Measurements from ENCODE around the gene SLC39A1. TPM values are rescaled to one million over a fixed set of nuclear protein-coding genes. Genes with fewer than 3 reads are reported as not detected.
A peak's percentile ranks its signal among the peaks of the same experiment; 100 is the strongest.

Gene SLC39A1
- total RNA-seq, 2 experiments from 2014 or later: 40.3 to 42.2 TPM

GRCh38 chr1:153970346-153970745 lies 7.0 kb upstream of the SLC39A1 start:
- H3K4me3 Mint-ChIP-seq: no peak overlapping the region
- H3K27me3 Mint-ChIP-seq: no peaks in the 10 kb centered on the region
- no peaks in the 10 kb centered on the region for H3K9me3 Mint-ChIP-seq
- H3K4me1 Mint-ChIP-seq (ENCODE audit: low read depth): peaks cover 37% of the 10 kb centered on the region
- POLR2A ChIA-PET: interaction anchor here (1.0 to 13.9 kb wide), 2 partner anchors 19 to 329 kb away, joined by 3 to 237 read pairs; partner anchors contain the start of genes RAB13 and RPS27
- ATAC-seq (no peak), DNase-seq (no peak)
- intact Hi-C loops (cut with micrococcal nuclease): no loop called here
- no peak overlapping the region for H3K27ac Mint-ChIP-seq
- H3K36me3 Mint-ChIP-seq (ENCODE audit: low read depth): peaks cover 37% of the 10 kb centered on the region
- TF ChIP-seq CTCF (IDR thresholded peaks at IDR 0.05): no peak
- CTCF ChIA-PET: interaction anchor here (0.6 kb wide), 1 partner anchor 294 kb away, joined by 3 read pairs; no protein-coding TSS in a partner anchor

DNA sequence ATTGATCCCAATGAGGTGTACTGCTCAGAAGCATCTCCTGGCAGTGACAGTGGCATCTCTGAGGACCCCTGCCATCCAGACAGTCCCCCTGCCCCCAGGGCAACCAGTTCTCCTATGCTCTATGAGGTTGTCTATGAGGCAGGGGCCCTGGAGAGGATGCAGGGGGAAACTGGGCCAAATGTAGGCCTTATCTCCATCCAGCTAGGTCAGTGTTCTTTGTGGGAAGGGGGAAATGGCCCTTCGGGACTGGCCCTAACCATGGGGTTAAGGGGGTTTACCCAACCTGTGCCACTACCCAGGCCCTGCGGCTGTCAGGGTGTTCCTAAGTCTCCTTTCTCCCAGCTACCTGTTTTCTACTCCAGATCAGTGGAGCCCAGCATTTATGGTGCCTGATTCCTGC lies 5.6 kb upstream of the SLC39A1 start:
- peaks cover 27% of the 10 kb centered on the region for H3K36me3 Mint-ChIP-seq (ENCODE audit: low read depth)
- DNase-seq: no peak
- POLR2A ChIA-PET: interaction anchor here (0.9 to 13.9 kb wide), 5 partner anchors 6 to 45 kb away, joined by 3 to 237 read pairs (median 55); partner anchors contain the start of genes CRTC2, DENND4B, JTB and RAB13
- ATAC-seq: no peak
- intact Hi-C loops (cut with micrococcal nuclease): no loop called here
- peak overlapping the region; percentile 29 for H3K4me3 Mint-ChIP-seq
- CTCF ChIA-PET: interaction anchor here (2.3 to 5.0 kb wide), 3 partner anchors 8 to 17 kb away, joined by 7 to 56 read pairs (median 35); partner anchors contain the start of genes JTB and RAB13
- H3K9me3 Mint-ChIP-seq: no peaks in the 10 kb centered on the region
- no peak for TF ChIP-seq CTCF (IDR thresholded peaks at IDR 0.05)
- H3K4me1 Mint-ChIP-seq (ENCODE audit: low read depth): peaks cover 32% of the 10 kb centered on the region
- H3K27ac Mint-ChIP-seq: peak overlapping the region; percentile 32
- H3K27me3 Mint-ChIP-seq: no peaks in the 10 kb centered on the region

- Mint-ChIP-seq H3K36me3 (ENCODE audit: low read depth) (peaks cover 22% of the 10 kb centered on the region), H3K4me1 (ENCODE audit: low read depth) (peaks cover 31% of the 10 kb centered on the region), H3K9me3 (no peaks in the 10 kb centered on the region), H3K4me3 (peak overlapping the region; percentile 99), H3K27ac (peak overlapping the region; percentile 94), H3K27me3 (no peaks in the 10 kb centered on the region)
- ChIA-PET POLR2A (interaction anchor here (1.0 to 13.9 kb wide), 10 partner anchors 7 to 179 kb away, joined by 3 to 237 read pairs (median 19); partner anchors contain the start of genes CRTC2, DENND4B, GATAD2B and JTB), CTCF (interaction anchor here (0.9 to 5.0 kb wide), 4 partner anchors 8 to 17 kb away, joined by 3 to 56 read pairs (median 21); partner anchors contain the start of genes CRTC2, JTB and RAB13)
- TF ChIP-seq CTCF (IDR thresholded peaks at IDR 0.05): no peak
- ATAC-seq (no peak), DNase-seq (no peak)
- intact Hi-C loops (cut with micrococcal nuclease): no loop called here
Observed at GRCh38 chr1:153968408-153968807, 5.1 kb upstream of the SLC39A1 start.

DNA sequence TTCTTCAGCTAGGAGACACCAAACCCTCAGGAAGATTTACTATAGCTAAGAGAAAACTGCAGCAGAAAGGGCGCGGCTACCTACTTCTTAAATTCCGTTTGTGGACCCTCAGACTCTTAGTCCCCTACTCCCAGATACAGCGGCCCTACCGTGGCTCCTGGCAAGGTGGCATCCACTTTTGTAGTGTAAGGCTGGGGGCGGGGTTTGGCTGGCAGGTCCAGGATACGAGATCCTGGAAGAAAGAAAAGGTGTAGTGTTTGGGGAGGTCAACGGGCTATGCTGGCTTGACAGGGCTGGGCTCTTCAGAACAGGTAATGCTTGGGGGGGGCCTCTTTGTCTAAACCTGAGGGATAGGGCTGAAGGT lies 4.6 kb upstream of the SLC39A1 start:
- ATAC-seq: no peak
- intact Hi-C loops (cut with micrococcal nuclease): no loop called here
- H3K4me1 Mint-ChIP-seq (ENCODE audit: low read depth): peaks cover 31% of the 10 kb centered on the region
- CTCF ChIA-PET: interaction anchor here (0.8 to 6.7 kb wide), 11 partner anchors 9 to 533 kb away, joined by 3 to 56 read pairs (median 4); partner anchors contain the start of genes CRTC2, DENND4B, GATAD2B and JTB
- no peaks in the 10 kb centered on the region for H3K9me3 Mint-ChIP-seq
- peak; percentile 28 for DNase-seq
- no peaks in the 10 kb centered on the region for H3K27me3 Mint-ChIP-seq
- H3K4me3 Mint-ChIP-seq: peak overlapping the region; percentile 99
- peak overlapping the region; percentile 94 for H3K27ac Mint-ChIP-seq
- POLR2A ChIA-PET: interaction anchor here (1.0 to 13.9 kb wide), 10 partner anchors 7 to 178 kb away, joined by 3 to 237 read pairs (median 19); partner anchors contain the start of genes CRTC2, DENND4B, GATAD2B and JTB
- TF ChIP-seq CTCF (IDR thresholded peaks at IDR 0.05): no peak
- peaks cover 18% of the 10 kb centered on the region for H3K36me3 Mint-ChIP-seq (ENCODE audit: low read depth)
